ENCODE measurements around the gene GRB2. TPM values are rescaled to one million over a fixed set of nuclear protein-coding genes. Genes with fewer than 3 reads are reported as not detected.

GRB2 gene
- total and polyA plus RNA-seq, 10 of the 15 experiments (the other 5 are each of a cell fraction or from before 2014, with no cell fraction given): 113 to 268 (median 158) TPM

DNA sequence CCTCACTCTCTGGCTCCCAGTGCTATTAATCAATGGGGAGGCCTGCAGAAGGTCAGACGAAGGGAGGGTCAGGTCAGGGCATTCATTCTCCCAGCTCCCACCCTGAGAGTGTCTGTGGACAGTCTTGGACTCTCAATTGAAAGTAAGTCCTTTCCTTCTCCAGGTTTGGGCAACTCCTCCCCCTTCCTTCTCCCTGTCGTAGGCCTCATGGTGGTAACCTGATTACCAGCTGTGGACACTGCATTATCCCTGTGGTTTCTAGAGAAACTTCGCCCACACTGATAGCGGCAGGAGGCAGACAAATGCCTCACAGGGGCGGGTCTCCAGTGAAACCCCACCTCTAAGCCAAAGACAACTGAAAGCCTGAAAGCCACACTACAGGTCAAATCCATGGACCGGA is 58.6 kb downstream of the GRB2 start (continued):
- TF ChIP-seq, protein P1, sequence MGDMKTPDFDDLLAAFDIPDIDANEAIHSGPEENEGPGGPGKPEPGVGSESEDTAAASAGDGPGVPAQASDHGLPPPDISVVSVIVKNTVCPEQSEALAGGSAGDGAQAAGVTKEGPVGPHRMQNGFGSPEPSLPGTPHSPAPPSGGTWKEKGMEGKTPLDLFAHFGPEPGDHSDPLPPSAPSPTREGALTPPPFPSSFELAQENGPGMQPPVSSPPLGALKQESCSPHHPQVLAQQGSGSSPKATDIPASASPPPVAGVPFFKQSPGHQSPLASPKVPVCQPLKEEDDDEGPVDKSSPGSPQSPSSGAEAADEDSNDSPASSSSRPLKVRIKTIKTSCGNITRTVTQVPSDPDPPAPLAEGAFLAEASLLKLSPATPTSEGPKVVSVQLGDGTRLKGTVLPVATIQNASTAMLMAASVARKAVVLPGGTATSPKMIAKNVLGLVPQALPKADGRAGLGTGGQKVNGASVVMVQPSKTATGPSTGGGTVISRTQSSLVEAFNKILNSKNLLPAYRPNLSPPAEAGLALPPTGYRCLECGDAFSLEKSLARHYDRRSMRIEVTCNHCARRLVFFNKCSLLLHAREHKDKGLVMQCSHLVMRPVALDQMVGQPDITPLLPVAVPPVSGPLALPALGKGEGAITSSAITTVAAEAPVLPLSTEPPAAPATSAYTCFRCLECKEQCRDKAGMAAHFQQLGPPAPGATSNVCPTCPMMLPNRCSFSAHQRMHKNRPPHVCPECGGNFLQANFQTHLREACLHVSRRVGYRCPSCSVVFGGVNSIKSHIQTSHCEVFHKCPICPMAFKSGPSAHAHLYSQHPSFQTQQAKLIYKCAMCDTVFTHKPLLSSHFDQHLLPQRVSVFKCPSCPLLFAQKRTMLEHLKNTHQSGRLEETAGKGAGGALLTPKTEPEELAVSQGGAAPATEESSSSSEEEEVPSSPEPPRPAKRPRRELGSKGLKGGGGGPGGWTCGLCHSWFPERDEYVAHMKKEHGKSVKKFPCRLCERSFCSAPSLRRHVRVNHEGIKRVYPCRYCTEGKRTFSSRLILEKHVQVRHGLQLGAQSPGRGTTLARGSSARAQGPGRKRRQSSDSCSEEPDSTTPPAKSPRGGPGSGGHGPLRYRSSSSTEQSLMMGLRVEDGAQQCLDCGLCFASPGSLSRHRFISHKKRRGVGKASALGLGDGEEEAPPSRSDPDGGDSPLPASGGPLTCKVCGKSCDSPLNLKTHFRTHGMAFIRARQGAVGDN (IDR thresholded peaks at IDR 0.05): 0 out of 2 replicates have a peak, but pooled peaks have one; percentile 30
- TF ChIP-seq EED (IDR thresholded peaks at IDR 0.05; ENCODE audit: low read depth): peak; percentile 76
- peak; percentile 35 for TF ChIP-seq SP1 (IDR thresholded peaks at IDR 0.05; ENCODE audit: low read depth, low read length)
- TF ChIP-seq TCF3 (IDR thresholded peaks at IDR 0.05; ENCODE audit: borderline replicate concordance, insufficient read depth, low read depth, low read length): no peak
- TF ChIP-seq MTA2 (IDR thresholded peaks at IDR 0.05; ENCODE audit: low read depth): peak; percentile 33; the same call in 1 of the 2 replicates
- TF ChIP-seq POLR2AphosphoS5 (IDR thresholded peaks at IDR 0.05; ENCODE audit: low read length): peak; percentile 51
- TF ChIP-seq, protein P2, sequence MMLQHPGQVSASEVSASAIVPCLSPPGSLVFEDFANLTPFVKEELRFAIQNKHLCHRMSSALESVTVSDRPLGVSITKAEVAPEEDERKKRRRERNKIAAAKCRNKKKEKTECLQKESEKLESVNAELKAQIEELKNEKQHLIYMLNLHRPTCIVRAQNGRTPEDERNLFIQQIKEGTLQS (IDR thresholded peaks at IDR 0.05; ENCODE audit: borderline replicate concordance, extremely low read depth, low read depth, low read length): no peak
- TF ChIP-seq DPF2 (IDR thresholded peaks at IDR 0.05): peak; percentile 30; the same call in 1 of the 2 replicates
- peak; percentile 58 for TF ChIP-seq NR2F1 (conservative IDR thresholded peaks at IDR 0.05)
- no peak for TF ChIP-seq JUND (IDR thresholded peaks at IDR 0.05; ENCODE audit: low read depth, low read length)
- TF ChIP-seq, protein P3, sequence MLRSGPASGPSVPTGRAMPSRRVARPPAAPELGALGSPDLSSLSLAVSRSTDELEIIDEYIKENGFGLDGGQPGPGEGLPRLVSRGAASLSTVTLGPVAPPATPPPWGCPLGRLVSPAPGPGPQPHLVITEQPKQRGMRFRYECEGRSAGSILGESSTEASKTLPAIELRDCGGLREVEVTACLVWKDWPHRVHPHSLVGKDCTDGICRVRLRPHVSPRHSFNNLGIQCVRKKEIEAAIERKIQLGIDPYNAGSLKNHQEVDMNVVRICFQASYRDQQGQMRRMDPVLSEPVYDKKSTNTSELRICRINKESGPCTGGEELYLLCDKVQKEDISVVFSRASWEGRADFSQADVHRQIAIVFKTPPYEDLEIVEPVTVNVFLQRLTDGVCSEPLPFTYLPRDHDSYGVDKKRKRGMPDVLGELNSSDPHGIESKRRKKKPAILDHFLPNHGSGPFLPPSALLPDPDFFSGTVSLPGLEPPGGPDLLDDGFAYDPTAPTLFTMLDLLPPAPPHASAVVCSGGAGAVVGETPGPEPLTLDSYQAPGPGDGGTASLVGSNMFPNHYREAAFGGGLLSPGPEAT (IDR thresholded peaks at IDR 0.05; ENCODE audit: low read depth): 0 out of 2 replicates have a peak, but pooled peaks have one; percentile 36
- TF ChIP-seq, protein P4, sequence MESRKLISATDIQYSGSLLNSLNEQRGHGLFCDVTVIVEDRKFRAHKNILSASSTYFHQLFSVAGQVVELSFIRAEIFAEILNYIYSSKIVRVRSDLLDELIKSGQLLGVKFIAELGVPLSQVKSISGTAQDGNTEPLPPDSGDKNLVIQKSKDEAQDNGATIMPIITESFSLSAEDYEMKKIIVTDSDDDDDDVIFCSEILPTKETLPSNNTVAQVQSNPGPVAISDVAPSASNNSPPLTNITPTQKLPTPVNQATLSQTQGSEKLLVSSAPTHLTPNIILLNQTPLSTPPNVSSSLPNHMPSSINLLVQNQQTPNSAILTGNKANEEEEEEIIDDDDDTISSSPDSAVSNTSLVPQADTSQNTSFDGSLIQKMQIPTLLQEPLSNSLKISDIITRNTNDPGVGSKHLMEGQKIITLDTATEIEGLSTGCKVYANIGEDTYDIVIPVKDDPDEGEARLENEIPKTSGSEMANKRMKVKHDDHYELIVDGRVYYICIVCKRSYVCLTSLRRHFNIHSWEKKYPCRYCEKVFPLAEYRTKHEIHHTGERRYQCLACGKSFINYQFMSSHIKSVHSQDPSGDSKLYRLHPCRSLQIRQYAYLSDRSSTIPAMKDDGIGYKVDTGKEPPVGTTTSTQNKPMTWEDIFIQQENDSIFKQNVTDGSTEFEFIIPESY (IDR thresholded peaks at IDR 0.05): no peak
- TF ChIP-seq FOXM1 (IDR thresholded peaks at IDR 0.05; ENCODE audit: low read depth, low read length): peak; percentile 6; the same call in 1 of the 2 replicates
- 0 out of 2 replicates have a peak, but pooled peaks have one; percentile 46 for TF ChIP-seq BCL11A (IDR thresholded peaks at IDR 0.05; ENCODE audit: low read depth, low read length)
- TF ChIP-seq RUNX3 (IDR thresholded peaks at IDR 0.05; ENCODE audit: low read length): peak; percentile 91

All from GM12878 (cell line).